Measurements from ENCODE around the gene PTPRC. TPM values are rescaled to one million over a fixed set of nuclear protein-coding genes. Genes with fewer than 3 reads are reported as not detected.

PTPRC gene
- total RNA-seq, 4 donors from 2014 or later, result 4.7 to 11.4 (median 6.7) TPM

DNA sequence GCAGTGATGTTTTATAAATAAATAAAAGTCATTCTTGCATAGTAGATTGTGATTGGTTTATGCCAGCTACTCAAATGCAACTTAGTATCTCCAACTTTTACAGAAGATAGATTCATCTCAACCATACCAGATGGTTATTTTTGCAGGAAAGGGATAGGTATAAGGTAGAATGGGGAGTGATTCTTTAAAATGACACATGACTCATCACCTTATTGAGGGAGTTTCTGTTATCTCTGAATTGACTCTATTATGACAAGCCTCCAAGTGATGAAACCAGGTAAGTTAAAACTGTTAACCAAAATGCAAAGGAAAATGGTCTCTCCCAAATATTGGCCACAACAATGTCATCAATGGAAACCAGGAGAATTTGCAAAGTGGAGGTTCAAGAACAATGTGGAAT lies 54.5 kb downstream of the PTPRC start:
- no peaks in the 10 kb centered on the region for H3K4me1 ChIP-seq
- TF ChIP-seq POLR2AphosphoS5 (IDR thresholded peaks at IDR 0.05), result no peak
- TF ChIP-seq EP300 (IDR thresholded peaks at IDR 0.05), result no peak
- TF ChIP-seq POLR2A (IDR thresholded peaks at IDR 0.05), result no peak
- TF ChIP-seq, protein P1, sequence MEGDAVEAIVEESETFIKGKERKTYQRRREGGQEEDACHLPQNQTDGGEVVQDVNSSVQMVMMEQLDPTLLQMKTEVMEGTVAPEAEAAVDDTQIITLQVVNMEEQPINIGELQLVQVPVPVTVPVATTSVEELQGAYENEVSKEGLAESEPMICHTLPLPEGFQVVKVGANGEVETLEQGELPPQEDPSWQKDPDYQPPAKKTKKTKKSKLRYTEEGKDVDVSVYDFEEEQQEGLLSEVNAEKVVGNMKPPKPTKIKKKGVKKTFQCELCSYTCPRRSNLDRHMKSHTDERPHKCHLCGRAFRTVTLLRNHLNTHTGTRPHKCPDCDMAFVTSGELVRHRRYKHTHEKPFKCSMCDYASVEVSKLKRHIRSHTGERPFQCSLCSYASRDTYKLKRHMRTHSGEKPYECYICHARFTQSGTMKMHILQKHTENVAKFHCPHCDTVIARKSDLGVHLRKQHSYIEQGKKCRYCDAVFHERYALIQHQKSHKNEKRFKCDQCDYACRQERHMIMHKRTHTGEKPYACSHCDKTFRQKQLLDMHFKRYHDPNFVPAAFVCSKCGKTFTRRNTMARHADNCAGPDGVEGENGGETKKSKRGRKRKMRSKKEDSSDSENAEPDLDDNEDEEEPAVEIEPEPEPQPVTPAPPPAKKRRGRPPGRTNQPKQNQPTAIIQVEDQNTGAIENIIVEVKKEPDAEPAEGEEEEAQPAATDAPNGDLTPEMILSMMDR (IDR thresholded peaks at IDR 0.05), result no peak
- DNase-seq (ENCODE audit: low spot score in 2 of 2), result no peak
- no peaks in the 10 kb centered on the region for H3K36me3 ChIP-seq
- no peaks in the 10 kb centered on the region for H3K9me3 ChIP-seq
- H3K27me3 ChIP-seq, result no peaks in the 10 kb centered on the region
- no peak overlapping the region for H3K27ac ChIP-seq
- H3K4me3 ChIP-seq, result no peak overlapping the region

DNA sequence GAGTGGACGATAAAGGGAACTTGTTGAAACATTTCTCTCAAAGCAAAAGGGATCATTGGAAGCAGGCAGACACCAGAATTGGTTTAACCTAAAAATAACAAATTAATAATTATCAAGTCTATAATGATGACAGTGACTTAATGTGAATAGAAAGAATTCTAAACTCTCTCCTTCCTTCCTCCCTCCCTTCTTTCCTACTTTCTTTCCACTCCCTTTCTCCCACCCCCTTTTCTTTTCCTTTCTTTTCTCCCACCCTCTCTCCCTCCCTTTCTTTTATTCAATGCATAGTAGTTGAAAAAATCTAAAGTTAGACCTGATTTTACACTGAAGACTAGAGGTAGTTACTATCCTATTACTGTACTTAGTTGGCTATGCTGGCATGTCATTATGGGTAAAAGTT lies 55.7 kb downstream of the PTPRC start:
- Histone ChIP-seq H3K36me3 (no peaks in the 10 kb centered on the region), H3K4me3 (no peak overlapping the region), H3K27me3 (no peaks in the 10 kb centered on the region), H3K4me1 (no peaks in the 10 kb centered on the region), H3K9me3 (no peaks in the 10 kb centered on the region), H3K27ac (no peak overlapping the region)
- WGBS, result 58% methylated on average over 1 of the region's 1 CpG
- no peak for DNase-seq (ENCODE audit: low spot score in 2 of 2)
- TF ChIP-seq EP300 (IDR thresholded peaks at IDR 0.05) (no peak), POLR2AphosphoS5 (IDR thresholded peaks at IDR 0.05) (no peak), POLR2A (IDR thresholded peaks at IDR 0.05) (no peak)
- TF ChIP-seq, protein P1 (IDR thresholded peaks at IDR 0.05), result no peak

DNA sequence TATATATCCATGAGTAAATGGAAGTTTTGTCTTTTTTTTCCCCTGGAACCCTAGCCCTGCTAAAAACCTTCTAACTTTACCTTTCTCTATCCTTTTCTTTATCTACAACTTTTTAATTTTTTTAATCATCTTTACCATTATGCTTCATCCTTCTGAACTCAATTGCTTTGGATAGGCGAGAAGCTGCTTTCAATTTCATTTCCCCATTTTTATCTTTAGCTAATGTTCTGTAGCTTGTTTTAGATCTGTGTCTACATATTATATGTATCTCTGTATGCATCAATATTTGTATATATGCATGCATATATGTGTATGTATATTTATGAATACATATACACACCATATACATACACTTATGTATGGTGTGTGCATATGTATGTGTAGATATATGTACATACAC lies 57.4 kb downstream of the PTPRC start:
- Histone ChIP-seq H3K36me3 (no peaks in the 10 kb centered on the region), H3K9me3 (no peaks in the 10 kb centered on the region)
- 78% methylated on average over 1 of the region's 1 CpG for WGBS

DNA sequence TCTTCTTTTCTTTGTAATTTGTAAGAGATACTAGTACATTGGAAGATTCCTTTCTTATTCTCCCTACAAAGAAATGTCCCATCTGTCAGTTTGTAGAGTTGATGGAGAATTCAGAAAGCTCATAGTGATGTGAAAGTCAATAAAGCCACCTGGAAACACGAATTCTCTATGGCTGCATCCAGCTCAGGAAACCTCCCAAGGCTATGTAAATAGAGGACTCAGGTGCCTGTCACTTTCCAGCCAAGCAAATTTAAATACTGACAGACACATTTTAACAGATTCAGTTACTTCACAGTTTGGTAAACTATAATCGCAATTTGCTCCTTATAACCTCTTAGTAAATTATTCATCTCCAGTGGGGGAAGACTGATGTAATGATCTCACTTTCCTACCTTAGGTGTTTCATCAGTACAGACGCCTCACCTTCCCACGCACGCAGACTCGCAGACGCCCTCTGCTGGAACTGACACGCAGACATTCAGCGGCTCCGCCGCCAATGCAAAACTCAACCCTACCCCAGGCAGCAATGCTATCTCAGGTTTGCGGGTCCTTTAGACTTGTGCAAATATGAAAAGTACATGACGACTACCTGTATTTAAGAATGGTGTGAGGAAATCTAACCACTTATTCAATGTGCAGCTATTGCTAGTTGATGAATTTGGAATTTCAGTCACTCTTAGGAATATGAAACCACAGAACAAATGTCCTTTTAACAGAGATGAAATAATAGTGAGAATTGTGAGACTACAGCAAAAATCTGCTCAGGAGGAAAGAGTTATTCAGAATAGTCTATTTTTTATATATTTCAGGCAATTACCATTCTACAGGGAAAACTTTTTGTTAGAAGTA lies 60.6 kb downstream of the PTPRC start:
- TF ChIP-seq, protein P1 (IDR thresholded peaks at IDR 0.05), result peak in 1 of 2 donors; percentile 71
- TF ChIP-seq POLR2A (IDR thresholded peaks at IDR 0.05), result no peak
- Histone ChIP-seq H3K9me3 (no peaks in the 10 kb centered on the region), H3K27ac (no peak overlapping the region), H3K4me3 (no peak overlapping the region), H3K36me3 (no peaks in the 10 kb centered on the region), H3K27me3 (peaks cover 7% of the 10 kb centered on the region), H3K4me1 (no peaks in the 10 kb centered on the region)
- 16% methylated on average over 13 of the region's 13 CpGs for WGBS
- DNase-seq (ENCODE audit: low spot score in 2 of 2), result no peak

More for the DNA sequence above, 57.4 kb downstream of the PTPRC start:
- Histone ChIP-seq H3K4me3 (no peak overlapping the region), H3K27ac (no peak overlapping the region), H3K27me3 (peaks cover 7% of the 10 kb centered on the region), H3K4me1 (no peaks in the 10 kb centered on the region)
- DNase-seq (ENCODE audit: low spot score in 2 of 2), result no peak
- TF ChIP-seq, protein P1 (IDR thresholded peaks at IDR 0.05), result no peak
- TF ChIP-seq EP300 (IDR thresholded peaks at IDR 0.05) (no peak), POLR2A (IDR thresholded peaks at IDR 0.05) (no peak), POLR2AphosphoS5 (IDR thresholded peaks at IDR 0.05) (no peak)

DNA sequence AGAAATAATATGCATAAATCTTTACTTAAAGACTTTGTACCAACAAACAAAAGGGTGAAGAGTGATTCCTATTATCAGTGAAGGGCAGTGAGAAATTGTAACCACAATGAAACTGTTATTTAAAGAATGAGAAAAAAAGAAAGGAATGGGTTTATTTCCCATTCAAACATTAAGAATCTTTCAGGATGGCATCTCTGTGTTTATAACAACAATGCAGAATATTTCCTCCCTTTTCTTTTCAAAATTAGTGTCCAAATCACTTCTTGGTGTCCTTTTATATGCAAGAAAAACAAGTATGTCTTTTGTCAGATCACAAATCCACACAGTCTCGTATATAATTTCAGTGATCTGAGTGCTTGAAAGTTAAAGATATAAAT lies 61.2 kb downstream of the PTPRC start:
- no peak for DNase-seq (ENCODE audit: low spot score in 2 of 2)
- H3K9me3 ChIP-seq, result no peaks in the 10 kb centered on the region
- H3K27me3 ChIP-seq, result peaks cover 7% of the 10 kb centered on the region
- H3K4me3 ChIP-seq, result no peak overlapping the region
- TF ChIP-seq, protein P1 (IDR thresholded peaks at IDR 0.05), result no peak
- TF ChIP-seq EP300 (IDR thresholded peaks at IDR 0.05) (no peak), POLR2A (IDR thresholded peaks at IDR 0.05) (no peak), POLR2AphosphoS5 (IDR thresholded peaks at IDR 0.05) (no peak)
- H3K4me1 ChIP-seq, result no peaks in the 10 kb centered on the region
- H3K27ac ChIP-seq, result no peak overlapping the region
- H3K36me3 ChIP-seq, result no peaks in the 10 kb centered on the region
- 61% methylated on average over 1 of the region's 1 CpG for WGBS

Measured in suprapubic skin (tissue), 4 donors.